DND-41 (cell line): ENCODE measurements around the gene NELL2.

Experiments
- EZH2 ChIP-seq: IDR thresholded peaks from 3 replicates; pipeline ENCODE4 v1.6.1; 2012; ENCODE audit warnings: borderline replicate concordance, low read depth, mild to moderate bottlenecking, moderate library complexity, low read length, inconsistent platforms; ENCODE audit not compliant: severe bottlenecking
- TF ChIP-seq, protein P1 (sequence below): IDR thresholded peaks from 2 replicates; pipeline ENCODE4 v1.5.1; 2012; ENCODE audit warnings: borderline replicate concordance, low read length, moderate library complexity, mild to moderate bottlenecking; ENCODE audit not compliant: poor library complexity, severe bottlenecking; ENCODE audit errors: extremely low read depth

DNA sequence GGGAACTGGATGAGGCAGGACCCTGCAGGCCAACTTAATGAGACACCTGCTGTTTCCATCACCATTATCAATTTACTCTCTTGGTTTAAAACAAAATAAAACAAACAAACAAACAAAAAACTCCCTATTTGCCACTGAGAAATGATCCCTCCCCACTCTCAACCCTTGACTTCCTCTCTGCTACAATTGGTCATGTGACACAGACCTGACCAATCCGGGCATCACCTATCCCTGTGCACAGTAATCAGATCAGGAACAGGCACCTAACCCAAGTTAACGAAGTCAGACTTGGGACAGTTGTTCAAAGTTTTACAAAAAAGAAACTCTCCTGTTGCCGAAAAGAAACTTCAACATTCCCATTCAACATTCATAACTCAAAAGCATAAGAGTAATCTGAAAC lies 58.4 kb downstream of the NELL2 start:
- TF ChIP-seq, protein P1, sequence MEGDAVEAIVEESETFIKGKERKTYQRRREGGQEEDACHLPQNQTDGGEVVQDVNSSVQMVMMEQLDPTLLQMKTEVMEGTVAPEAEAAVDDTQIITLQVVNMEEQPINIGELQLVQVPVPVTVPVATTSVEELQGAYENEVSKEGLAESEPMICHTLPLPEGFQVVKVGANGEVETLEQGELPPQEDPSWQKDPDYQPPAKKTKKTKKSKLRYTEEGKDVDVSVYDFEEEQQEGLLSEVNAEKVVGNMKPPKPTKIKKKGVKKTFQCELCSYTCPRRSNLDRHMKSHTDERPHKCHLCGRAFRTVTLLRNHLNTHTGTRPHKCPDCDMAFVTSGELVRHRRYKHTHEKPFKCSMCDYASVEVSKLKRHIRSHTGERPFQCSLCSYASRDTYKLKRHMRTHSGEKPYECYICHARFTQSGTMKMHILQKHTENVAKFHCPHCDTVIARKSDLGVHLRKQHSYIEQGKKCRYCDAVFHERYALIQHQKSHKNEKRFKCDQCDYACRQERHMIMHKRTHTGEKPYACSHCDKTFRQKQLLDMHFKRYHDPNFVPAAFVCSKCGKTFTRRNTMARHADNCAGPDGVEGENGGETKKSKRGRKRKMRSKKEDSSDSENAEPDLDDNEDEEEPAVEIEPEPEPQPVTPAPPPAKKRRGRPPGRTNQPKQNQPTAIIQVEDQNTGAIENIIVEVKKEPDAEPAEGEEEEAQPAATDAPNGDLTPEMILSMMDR = no peak
- no peak for TF ChIP-seq EZH2
